ENCODE data around the gene HPCAL4. TPM values are rescaled to one million over a fixed set of nuclear protein-coding genes. Genes with fewer than 3 reads are reported as not detected.

Gene HPCAL4
- total RNA-seq, 1 donor from 2014 or later = 0.35 TPM

DNA sequence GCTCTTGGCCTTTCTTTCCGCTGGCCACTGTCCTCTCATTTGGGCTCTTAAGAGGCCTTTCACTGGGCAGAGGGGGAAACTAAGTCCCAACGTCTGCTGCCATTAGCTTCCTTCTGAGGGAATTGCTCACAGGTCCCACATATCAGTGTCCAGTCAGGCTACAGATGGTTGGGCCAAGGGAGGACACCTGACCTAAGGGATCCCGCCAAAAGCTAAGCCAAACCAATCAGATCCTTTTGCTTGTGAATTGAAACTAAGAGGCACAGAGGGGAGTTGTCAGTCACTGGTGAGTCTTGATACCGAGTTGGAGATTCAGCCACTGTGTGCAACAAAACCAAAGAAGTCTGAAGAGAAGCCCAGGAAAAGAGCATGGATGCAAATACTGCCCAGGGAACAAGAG, 13.6 kb downstream of the HPCAL4 start:
- no peak for DNase-seq (ENCODE audit: low read depth)

DNA sequence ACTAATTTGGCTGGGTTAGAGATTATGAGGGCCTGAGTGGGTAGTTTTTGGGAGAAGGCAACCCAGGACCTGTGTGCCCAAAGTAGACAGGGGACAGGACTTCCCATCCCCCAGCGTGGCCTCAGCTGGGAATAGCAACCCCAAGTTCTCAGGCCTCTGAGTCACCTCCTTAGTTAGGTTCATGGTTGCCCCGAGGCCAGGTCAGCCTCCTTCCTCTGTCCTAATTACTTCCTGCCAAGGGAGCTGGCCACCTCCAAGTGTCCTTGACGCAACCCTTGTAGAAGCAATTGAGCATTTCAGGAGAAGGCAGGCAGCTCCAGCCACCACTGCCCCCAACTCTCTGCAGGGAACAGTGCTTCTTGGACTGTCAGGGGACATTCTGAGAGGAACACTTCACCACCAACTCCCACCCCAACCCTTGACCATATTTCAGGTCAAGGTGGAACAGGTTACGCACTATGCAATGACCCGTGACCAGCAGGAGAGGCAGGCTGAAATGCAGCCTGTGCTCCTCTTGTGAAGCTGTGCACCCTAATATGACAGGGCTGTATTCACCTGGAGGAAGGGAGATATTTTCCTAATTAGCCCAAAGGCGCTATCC, 14.2 kb downstream of the HPCAL4 start:
- DNase-seq (ENCODE audit: low read depth) = peak; percentile 43

DNA sequence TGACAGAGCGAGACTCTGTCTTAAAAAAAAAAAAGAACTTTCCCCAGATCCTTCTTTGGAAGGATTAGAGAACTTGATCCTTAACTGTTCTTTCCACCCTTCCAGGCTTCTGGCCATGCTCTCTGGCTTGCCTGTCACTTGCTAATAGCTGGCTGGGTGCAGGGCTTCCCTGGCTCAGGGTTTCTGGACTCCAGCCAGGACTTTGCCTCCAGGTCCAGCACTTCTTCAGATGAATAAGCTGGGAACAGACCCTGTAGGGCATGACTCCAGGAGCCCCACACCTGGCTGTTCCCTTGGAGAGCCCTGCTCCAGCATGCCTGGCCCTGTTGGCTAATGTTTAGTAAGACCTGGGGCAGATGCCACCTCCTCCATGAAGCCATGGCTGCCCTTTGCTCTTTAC, 16.0 kb downstream of the HPCAL4 start:
- DNase-seq (ENCODE audit: low read depth) = no peak

DNA sequence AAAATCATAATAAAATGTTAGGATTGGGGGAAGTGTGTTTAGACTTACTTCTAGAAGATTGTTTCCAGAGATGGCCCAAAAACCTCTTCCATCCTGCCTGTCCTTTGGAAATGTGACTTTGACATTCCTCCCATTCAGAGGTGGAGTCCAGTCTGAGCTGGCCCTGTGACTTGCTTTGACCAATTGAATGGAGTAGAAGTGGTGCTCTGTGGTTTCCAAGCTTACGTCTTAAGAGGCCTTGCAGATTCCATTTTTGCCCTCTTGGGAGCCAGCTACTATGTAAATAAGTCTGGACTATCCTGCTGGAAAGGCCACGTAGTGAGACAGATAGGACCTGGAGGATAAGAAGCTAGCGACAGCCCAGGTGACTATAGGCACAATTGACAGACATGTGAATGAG, 18.0 kb downstream of the HPCAL4 start:
- DNase-seq (ENCODE audit: low read depth) = no peak

DNA sequence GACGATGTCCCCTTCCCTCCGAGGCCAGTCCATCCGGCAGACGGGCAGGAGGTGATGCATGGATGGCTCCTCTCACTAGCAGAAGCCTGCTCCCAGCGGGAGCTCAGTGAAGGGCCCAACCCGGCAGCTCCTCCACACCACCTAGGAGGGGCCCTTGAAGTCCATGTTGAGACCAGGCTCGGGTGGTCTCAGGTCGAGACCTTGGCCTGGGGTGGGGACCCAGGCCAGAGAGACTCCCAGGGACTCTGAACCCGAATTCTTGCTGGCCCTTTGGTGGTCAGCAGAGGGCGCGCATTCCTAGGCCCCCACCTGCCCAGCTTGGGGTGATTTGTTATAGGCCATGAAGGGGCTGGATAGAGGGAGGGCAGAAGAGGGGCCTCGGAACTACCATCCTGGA, 18.7 kb downstream of the HPCAL4 start:
- DNase-seq (ENCODE audit: low read depth) = no peak

DNA sequence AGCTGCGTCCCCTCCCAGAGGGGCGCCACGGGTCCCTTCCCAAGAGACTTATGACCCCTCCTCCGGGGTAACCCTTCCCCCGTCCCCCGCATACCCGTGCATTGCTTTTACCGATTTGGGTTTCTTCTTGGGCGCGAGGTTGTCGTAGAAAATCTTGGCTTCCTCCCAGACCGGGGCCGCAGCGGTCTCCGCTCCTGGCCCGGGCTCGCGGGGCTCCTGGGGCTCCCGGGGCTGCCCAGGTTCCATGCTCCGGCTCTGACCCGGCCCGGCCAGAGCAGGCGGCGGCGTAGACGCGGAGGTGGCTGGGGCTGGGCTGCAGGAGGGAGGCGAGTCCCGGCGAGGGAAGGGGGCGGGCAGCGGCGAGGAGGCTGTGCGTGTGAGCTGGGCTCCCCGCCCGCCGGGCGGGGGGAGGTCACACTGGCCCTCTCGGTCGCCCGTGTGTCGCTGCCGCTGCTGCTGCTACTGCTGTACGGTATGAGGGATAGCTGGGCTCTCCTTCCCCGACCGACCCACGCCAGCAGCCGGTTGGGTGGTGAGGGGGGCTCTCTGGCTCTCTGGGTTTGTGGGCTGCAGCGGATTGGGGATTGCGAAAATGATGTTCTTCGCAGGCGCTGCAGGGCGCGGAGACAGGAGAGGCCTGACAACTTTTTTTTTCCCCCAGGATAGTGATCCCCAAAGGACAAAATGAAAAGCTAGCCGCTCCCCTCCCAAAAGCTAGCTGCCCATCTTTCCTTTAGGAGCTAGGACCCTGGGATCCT, 19.3 kb downstream of the HPCAL4 start, which contains the start of gene NT5C1A:
TSS of gene NT5C1A (minus strand) at position 315 of the 758 bp plus-strand sequence. CDS start at position 246, 69 bp downstream.
- peak; percentile 25 for DNase-seq (ENCODE audit: low read depth)

DNA sequence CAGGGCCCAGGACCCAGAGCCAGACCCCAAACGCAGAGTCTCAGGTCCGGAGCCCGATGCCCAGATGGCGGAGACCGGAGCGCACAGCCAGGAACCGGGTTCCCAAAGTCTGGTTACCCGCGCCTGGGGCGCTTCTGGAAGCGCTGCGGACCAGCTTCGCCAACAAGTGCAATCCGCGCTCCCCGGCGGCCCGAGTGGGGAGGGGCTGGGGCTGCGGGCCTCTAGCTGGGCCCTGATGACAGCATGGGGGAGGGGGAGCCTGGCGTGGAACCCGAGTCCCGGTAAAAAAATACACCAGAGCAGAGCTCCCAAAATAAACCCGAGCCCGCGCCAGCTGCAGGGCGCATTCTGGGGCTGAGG, 19.8 kb downstream of the HPCAL4 start:
- DNase-seq (ENCODE audit: low read depth) = peak; percentile 72

DNA sequence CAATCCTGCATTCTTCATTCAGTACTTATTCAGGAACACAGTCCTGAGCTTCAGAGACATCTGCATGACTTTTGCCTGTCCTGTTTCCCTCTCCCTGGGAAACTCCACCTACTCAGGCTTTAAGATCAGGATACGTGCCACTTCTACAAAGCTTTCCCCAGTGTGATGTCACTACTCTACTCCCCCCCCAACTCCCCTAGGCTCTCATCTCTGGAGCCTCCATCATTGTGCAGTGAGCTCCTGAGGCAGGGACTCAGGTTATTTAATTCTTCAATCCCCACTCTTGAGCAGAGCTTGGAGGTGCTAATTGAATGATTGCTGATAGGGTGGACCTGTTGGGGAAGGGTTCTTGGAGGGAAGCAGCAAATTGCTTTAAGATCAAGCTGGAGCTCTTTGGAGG, 20.5 kb downstream of the HPCAL4 start:
- no peak for DNase-seq (ENCODE audit: low read depth)

DNA sequence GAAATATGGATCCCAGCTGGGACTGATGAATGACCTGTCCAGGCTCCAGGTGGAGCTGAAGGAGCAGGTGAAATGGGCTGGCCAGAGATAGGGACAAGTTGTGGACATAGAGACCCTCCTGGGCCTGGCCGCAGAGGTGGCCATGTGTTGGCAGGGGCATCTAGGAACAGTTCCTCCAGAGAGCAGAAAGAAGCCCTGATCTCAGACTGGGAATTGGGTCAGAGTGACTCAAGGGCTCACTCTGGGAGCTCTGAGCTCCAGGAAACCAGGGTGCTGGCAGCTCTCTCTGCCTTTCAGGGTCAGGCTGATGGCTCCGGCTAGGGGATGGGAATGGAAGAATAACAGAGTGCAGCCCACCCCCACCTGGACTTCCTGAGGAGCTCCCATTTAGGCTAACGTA, 22.3 kb downstream of the HPCAL4 start:
- DNase-seq (ENCODE audit: low read depth) = no peak

DNA sequence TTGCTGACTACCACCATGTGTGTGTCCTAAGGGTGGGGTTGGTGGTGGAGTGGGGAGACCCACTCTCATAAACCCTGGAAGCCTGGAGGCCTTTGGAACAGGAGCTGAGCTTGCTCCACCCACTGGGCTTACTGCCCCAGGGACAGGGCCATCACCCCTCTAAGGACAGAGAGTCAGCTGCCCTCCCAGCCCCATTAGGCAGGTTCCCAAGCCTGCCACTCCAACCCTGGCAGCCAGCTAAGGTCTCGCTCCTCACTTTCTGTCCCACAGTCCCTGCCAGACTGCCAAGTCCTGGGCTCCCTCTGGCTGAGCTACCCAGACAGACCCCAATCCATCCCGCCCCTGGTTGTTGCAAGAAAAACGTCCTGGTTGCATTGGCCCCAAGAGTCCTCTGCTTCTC, 23.1 kb downstream of the HPCAL4 start:
- no peak for DNase-seq (ENCODE audit: low read depth)

DNA sequence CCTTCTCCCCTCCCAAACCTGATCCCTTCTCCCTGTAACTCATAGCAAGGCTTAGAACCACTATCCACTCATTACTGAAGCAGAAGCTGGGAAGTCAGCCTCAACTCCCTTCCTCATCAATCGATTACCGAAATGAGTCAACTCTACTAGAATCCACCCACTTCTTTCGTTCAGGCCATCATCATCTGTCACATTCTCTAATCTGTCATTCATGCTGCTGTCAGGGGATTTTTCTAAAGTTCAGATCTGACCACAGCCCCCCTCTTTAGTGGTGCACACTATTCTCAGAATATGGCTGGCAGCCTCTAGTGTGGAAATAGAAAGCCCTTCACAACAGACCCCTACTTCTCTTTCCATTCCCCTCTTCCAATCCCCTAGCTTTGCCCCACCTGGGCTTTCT, 24.5 kb downstream of the HPCAL4 start:
- DNase-seq (ENCODE audit: low read depth) = no peak

DNA sequence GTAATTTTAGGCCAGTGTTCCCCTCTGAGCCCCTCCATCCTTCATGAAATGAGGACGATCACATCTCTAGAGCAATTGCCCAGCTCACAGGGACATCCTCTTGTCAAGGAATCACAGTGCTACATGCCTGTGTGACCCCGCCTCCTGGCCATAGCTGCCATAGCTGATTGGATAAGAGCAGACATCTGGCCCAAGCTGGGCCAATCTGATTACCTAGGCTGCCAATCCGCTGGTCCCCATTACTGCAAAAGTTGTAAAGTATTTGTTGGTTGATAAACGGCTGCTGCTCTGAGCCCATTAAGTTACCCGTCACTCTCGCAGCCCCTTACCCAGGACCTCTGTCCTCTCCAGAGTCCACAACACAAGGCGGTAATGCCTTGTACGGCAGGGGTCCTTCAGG, 27.7 kb downstream of the HPCAL4 start:
- DNase-seq (ENCODE audit: low read depth) = no peak

DNA sequence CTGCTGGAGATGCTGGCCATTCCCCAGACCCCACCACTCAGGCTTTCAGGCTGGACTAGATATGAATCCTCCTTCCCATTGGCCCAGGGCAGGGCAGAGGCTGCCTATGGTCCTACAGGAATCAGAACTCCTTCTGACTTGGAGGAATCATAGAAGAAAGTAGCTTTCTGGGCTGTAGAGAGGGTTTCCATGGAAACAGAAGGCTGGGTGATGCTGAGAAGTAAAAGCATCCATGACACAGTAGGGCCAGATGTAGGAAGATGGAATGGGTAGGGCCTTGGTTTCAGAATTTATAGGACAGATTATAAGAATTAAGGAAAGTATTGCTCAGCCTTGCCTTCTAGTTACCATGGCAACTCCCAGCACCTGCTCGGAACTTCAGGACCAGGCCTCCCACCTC, 28.4 kb downstream of the HPCAL4 start:
- DNase-seq (ENCODE audit: low read depth) = no peak

DNA sequence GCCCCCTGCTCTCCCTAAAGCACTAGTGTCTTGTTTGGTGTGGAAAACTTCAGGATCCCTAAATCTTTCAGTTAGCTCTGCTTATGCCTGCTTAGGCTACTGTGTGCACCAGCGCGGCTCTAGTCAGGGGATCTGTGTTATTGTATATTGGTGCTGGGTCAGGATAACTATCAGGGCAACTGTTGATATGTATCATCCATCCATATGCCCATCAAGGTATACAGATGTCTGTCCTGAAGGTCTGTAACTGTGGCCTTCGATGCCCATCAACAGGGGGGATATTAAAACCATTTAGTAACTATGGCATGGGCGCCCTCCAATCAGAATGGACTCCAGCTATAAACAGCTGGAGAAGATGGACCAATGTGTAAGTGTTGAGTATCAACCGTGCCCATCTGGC, 31.7 kb downstream of the HPCAL4 start:
- DNase-seq (ENCODE audit: low read depth) = no peak

DNA sequence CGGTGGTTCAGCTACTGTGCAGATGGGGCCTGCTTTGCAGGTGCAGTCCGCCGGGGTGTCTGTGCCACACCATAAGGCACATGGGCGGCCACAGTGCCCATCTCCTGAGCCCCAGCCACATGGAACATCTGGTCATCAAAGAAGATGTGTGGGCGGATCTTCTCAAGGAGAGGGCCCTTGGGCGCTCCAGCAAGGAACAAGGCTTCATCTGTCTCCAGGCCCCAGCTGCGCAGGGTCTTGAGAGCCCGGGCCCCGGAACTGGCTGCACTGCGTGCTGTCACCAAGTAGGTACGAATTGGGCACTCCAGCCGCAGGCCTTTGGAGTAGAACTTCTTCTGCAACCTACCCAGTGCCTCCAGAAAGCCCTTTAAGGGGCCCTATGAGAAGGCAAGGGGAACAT, 32.1 kb downstream of the HPCAL4 start:
- no peak for DNase-seq (ENCODE audit: low read depth)

DNA sequence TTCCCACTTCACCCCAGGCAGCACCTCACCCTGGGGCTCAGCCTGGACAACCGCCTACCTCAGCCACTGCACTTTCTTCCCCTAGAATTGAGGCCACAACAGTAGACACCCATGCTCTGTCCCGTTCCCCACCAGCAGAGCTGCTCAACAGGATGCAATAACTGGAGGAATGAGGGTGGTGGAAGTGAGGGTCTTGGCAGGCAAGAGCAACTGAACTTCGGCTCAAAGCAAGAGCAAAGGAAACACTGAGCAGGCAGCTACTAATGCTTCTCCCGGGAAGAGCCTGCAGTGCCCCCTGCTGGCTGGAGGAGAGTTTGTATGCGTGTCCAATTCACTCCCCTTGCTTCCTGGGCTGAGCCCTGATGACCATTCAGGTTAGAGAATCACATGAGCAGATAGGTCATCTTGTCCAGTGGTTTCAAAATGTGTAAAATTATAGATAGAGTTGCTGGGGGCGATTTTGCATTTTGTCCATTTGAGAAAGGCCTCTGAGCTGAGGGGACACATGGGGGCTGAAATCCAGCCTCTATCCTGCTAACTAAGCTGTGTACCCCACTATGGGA, 33.2 kb downstream of the HPCAL4 start:
- peak; percentile 83 for DNase-seq (ENCODE audit: low read depth)

DNA sequence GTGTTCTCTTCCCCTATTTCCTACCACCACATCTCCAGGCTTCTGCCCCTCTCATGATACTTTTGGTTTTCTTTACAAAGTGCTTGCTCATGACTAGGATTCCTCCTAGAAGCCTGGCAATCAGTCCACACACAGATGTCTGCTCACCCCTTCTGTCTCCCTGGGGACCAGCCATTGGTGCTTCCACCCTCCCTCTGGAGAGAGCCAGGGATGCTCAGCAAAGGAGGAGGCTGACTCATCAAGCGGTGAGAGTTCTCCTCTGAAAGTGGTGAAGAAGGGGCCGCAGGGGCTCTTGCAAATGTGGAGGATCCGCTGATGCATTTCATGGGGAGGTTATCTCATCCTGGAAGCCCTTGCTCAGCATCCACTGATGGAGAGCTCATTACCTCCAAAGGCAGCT, 33.8 kb downstream of the HPCAL4 start:
- peak; percentile 32 for DNase-seq (ENCODE audit: low read depth)

DNA sequence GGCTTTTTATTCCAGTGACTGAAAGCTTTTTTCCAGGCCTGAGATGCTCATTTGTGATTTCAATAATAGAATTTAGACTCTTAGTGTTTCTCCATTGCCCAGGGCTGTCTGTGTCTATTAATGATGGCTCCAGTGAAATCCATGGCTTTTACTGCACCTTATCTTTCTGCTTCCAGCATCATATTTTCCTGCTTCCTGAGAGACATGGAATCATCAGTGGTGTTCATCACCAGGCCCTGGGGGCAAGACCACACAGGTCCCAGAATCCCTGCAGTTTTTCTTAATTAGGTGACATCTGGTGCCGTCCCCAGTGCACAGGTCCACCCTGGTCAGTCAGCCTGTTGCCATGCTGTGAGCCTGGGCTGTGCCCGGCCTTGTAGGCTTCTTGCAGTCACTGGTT, 34.8 kb downstream of the HPCAL4 start:
- no peak for DNase-seq (ENCODE audit: low read depth)

DNA sequence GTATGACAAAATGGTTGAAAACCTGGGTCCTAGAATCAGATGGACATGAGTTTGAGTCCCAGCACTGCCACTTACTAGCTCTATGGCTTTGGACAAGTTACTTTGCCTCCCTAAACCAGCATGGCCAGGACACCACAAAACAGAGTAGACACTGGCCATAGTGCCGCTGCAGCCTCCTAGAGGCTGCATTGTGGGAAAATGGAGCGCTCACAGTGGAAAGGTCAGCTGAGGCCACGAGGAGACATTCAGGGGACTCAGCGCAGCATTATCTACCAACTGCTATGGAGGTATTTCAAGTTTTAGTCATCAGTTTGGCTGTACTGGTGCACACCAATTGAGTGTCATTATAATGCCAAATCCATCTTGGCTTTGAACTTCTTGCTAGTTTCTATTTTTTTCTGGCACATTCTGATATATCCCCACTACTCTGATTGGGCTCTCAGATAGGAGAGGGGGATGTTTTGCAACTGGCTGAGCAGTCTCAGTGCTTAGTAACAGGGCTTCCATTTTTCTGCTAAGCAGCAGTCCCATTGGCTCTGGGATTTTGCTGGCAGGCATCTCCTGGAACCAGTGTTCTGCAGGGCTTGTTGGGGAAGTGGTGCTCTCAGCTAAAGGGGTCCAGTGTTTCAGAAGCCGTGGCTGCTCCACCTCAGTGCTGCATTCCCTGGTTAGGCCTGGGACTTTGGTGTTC, 35.5 kb downstream of the HPCAL4 start:
- no peak for DNase-seq (ENCODE audit: low read depth)

DNA sequence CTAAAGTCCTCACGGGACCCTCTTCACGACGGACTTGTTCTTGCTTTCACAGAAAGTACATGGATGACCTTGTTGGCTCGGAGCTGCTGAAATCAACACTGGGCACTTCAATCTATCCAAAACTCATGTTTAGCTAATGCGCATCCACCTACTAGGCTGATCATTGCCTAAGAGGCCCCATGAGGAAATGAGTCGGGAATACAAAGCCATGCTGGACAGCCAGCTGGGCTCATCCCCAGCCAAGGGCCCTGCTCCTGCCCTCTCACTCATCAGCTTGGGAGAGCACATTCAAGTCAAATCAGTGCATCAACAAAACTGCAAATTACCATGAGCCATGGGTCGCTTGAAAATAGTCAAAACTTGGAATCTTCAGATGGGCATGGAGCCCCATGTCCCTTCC, 36.9 kb downstream of the HPCAL4 start:
- no peak for DNase-seq (ENCODE audit: low read depth)

DNA sequence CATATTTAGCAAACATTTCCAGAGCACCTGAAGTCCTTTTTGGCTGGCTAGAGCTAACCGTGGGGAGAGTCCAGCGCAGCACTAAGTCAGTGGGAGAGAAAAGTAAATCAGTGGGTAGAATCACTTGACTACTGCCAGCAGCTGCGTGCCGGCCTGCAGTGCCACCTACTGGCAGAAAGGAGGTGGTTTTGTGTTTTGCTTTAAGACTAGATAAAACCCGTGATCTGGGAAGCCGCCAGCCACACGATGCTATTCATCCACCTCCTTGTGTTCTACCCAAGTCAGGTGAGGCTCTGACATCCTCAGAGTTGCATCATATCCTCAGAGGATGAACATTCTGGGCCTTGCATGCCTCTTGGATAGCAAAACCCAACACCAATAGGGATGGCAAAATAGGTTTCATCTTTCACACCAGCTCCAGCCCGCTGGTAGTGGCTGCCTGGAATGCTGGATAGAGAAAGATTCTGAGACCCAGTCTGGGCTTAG, 37.6 kb downstream of the HPCAL4 start:
- DNase-seq (ENCODE audit: low read depth) = peak; percentile 82

DNA sequence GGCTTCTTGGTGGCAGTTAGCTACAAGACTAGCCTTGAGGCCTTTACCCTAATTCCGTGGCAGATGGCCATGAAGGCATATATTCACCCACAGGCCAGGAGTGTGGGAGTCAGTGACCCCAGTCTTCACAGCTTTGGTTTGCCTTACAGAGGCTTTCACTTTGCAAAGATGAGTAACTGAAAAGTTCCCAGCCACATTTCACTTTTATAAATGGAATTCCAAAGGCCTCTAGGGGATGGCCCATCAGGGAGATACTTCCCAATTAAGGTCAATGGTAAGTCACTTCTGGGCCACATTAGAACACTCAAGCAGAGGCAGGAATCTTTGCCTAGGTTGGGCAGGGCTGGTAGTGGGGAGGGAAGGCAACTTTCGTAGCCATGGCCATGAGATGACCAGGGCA, 38.7 kb downstream of the HPCAL4 start:
- peak; percentile 31 for DNase-seq (ENCODE audit: low read depth)
